HG03442 (cell line): Measurements from ENCODE around the gene SNX20.

Source experiments
- ATAC-seq: cut with Tn5 transposase; IDR thresholded peaks from one replicate; pipeline ENCODE4 v1.9.1; 2021; ENCODE audit warnings: mild to moderate bottlenecking, moderate library complexity; ENCODE audit not compliant: unreplicated experiment

The SNX20 gene

GRCh38 chr16:50683689-50684374 lies 2.7 kb upstream of the SNX20 start:
- peak; percentile 69 for ATAC-seq

- no peak for ATAC-seq
Observed at GRCh38 chr16:50680556-50680893, 587 bp downstream of the SNX20 start.

- ATAC-seq: no peak
Observed at GRCh38 chr16:50679676-50680555, 1.2 kb downstream of the SNX20 start.

- no peak for ATAC-seq
Observed at GRCh38 chr16:50679266-50679665, 1.8 kb downstream of the SNX20 start.

GRCh38 chr16:50678531-50678930 lies 2.6 kb downstream of the SNX20 start:
- ATAC-seq: no peak

GRCh38 chr16:50677351-50677750 lies 3.8 kb downstream of the SNX20 start:
- ATAC-seq: no peak

GRCh38 chr16:50676684-50677225 lies 4.4 kb downstream of the SNX20 start:
- no peak for ATAC-seq

GRCh38 chr16:50675686-50676610 lies 5.2 kb downstream of the SNX20 start:
- no peak for ATAC-seq

GRCh38 chr16:50674831-50675230 lies 6.3 kb downstream of the SNX20 start:
- ATAC-seq: no peak

GRCh38 chr16:50673496-50674275 lies 7.4 kb downstream of the SNX20 start:
- no peak for ATAC-seq

GRCh38 chr16:50671644-50672260 lies 9.4 kb downstream of the SNX20 start:
- no peak for ATAC-seq

GRCh38 chr16:50670476-50670875 lies 10.6 kb downstream of the SNX20 start:
- no peak for ATAC-seq

GRCh38 chr16:50669741-50670140 lies 11.4 kb downstream of the SNX20 start:
- no peak for ATAC-seq

- ATAC-seq: no peak
Observed at GRCh38 chr16:50668368-50669008, 12.6 kb downstream of the SNX20 start.

- no peak for ATAC-seq
Observed at GRCh38 chr16:50667497-50668367, 13.4 kb downstream of the SNX20 start.

- peak; percentile 79 for ATAC-seq
Observed at GRCh38 chr16:50666658-50667496, 14.2 kb downstream of the SNX20 start.

GRCh38 chr16:50665128-50665878 lies 15.8 kb downstream of the SNX20 start:
- ATAC-seq: no peak
